ENCODE results near the gene ADAD2. TPM values are rescaled to one million over a fixed set of nuclear protein-coding genes. Genes with fewer than 3 reads are reported as not detected.

The ADAD2 gene
- polyA plus RNA-seq, 2 donors = 3.6 to 11.5 TPM

DNA sequence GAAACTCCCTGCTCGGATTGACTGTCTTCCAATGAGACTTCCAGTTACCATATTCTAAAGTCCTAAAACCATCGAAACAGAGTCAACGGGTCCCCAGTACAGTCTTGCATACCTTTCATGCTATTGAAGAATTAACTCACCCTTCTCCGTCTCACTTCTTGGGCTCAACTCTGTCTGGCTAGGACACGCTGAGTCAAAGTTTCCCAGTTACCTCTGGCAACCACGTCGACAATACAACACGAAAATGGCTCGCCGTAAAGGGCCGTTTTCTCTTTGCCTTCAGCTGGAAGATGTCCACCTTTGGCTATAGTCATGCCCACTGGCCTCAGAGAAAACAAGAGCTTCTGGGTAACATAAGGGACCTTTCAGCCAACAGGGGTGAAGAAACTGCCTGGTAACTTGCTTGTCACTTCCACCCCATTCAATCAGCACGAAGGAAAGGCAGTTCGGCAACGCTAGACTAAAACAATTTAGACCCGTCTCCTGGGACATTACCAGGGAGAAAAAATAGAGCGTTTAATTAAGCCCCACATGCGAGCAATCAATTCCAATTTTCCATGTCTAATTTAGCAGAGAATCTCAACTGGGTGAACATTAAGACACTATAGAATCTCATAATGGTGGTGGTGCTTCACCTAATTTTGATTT, 27.3 kb downstream of the ADAD2 start:
- no peaks in the 10 kb centered on the region for H3K4me1 ChIP-seq (ENCODE audit: control insufficient read depth in 2 of 2, insufficient read depth in 2 of 2, low read length in 1 of 2)
- H3K27me3 ChIP-seq (ENCODE audit: control insufficient read depth in 1 of 2, insufficient read depth in 2 of 2, low read length in 2 of 2) = no peaks in the 10 kb centered on the region
- H3K27ac ChIP-seq (ENCODE audit: low read depth in 2 of 2, low read length in 1 of 2) = no peak overlapping the region
- H3K4me3 ChIP-seq (ENCODE audit: low read depth in 1 of 2, low read length in 2 of 2) = no peak overlapping the region
- H3K9me3 ChIP-seq (ENCODE audit: control insufficient read depth in 2 of 2, insufficient read depth in 1 of 2, low read depth in 1 of 2, low read length in 1 of 2) = no peaks in the 10 kb centered on the region
- 79 to 80% methylated on average over 17 of the region's 17 CpGs for WGBS, 2 donors
- H3K36me3 ChIP-seq (ENCODE audit: control insufficient read depth in 2 of 2, insufficient read depth in 2 of 2, low read length in 1 of 2) = no peaks in the 10 kb centered on the region

DNA sequence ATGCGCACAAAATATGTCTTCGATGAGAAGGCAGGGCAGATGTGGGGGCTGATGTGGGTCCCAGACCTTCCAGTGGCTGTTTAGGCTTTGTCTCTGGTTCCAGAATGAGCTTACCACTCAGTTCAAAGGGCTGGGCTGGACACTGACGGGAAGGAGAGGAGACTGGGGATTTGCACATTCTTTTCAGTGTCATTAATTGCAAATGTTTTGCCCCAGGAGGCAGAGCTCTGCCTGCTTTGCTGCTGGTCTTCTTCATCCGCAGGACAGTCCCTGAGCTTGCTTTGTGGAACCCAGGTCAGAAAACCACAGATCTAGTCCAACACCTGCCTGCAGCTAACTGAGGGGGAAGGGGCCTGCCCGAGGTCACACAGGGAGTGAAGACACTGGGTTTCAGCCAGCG, 28.0 kb downstream of the ADAD2 start:
- no peaks in the 10 kb centered on the region for H3K27me3 ChIP-seq (ENCODE audit: control insufficient read depth in 1 of 2, insufficient read depth in 2 of 2, low read length in 2 of 2)
- H3K4me1 ChIP-seq (ENCODE audit: control insufficient read depth in 2 of 2, insufficient read depth in 2 of 2, low read length in 1 of 2) = no peaks in the 10 kb centered on the region
- no peaks in the 10 kb centered on the region for H3K9me3 ChIP-seq (ENCODE audit: control insufficient read depth in 2 of 2, insufficient read depth in 1 of 2, low read depth in 1 of 2, low read length in 1 of 2)
- 73 to 78% methylated on average over 6 of the region's 6 CpGs for whole genome bisulfite sequencing, 2 donors
- no peak overlapping the region for H3K4me3 ChIP-seq (ENCODE audit: low read depth in 1 of 2, low read length in 2 of 2)
- no peak overlapping the region for H3K27ac ChIP-seq (ENCODE audit: low read depth in 2 of 2, low read length in 1 of 2)
- H3K36me3 ChIP-seq (ENCODE audit: control insufficient read depth in 2 of 2, insufficient read depth in 2 of 2, low read length in 1 of 2) = no peaks in the 10 kb centered on the region

DNA sequence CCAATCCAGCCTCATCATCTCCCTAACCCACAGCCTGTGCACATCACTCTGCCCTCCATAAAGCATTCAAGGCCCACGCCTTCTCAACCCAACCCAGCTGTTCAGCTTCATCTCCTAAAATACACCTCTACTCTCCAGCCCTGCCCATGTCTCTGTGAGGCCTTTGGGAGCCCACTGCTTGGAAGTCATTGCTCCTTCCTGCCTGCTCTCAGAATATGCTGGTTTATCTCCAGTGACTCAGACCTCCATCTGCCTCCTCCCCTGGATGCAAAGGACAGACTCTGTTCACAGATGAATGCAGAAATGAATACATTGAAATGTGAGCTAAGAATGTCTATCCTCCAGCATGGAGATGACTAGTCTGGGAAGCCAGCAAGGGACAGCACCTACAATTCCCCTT, 29.9 kb downstream of the ADAD2 start:
- H3K9me3 ChIP-seq (ENCODE audit: control insufficient read depth in 2 of 2, insufficient read depth in 1 of 2, low read depth in 1 of 2, low read length in 1 of 2) = no peaks in the 10 kb centered on the region
- no peaks in the 10 kb centered on the region for H3K4me1 ChIP-seq (ENCODE audit: control insufficient read depth in 2 of 2, insufficient read depth in 2 of 2, low read length in 1 of 2)
- no peaks in the 10 kb centered on the region for H3K36me3 ChIP-seq (ENCODE audit: control insufficient read depth in 2 of 2, insufficient read depth in 2 of 2, low read length in 1 of 2)
- WGBS, 2 donors = 93 to 94% methylated on average over 1 of the region's 1 CpG
- H3K27me3 ChIP-seq (ENCODE audit: control insufficient read depth in 1 of 2, insufficient read depth in 2 of 2, low read length in 2 of 2) = no peaks in the 10 kb centered on the region
- H3K4me3 ChIP-seq (ENCODE audit: low read depth in 1 of 2, low read length in 2 of 2) = no peak overlapping the region
- no peak overlapping the region for H3K27ac ChIP-seq (ENCODE audit: low read depth in 2 of 2, low read length in 1 of 2)

GRCh38 chr16:84223456-84223855, 32.5 kb downstream of the ADAD2 start:
- whole genome bisulfite sequencing, 2 donors = 78 to 88% methylated on average over 4 of the region's 4 CpGs
- Histone ChIP-seq H3K9me3 (ENCODE audit: control insufficient read depth in 2 of 2, insufficient read depth in 1 of 2, low read depth in 1 of 2, low read length in 1 of 2) (no peaks in the 10 kb centered on the region), H3K4me1 (ENCODE audit: control insufficient read depth in 2 of 2, insufficient read depth in 2 of 2, low read length in 1 of 2) (peaks cover 0 to 2% of the 10 kb centered on the region in 2 donors), H3K27me3 (ENCODE audit: control insufficient read depth in 1 of 2, insufficient read depth in 2 of 2, low read length in 2 of 2) (no peaks in the 10 kb centered on the region), H3K27ac (ENCODE audit: low read depth in 2 of 2, low read length in 1 of 2) (no peak overlapping the region), H3K4me3 (ENCODE audit: low read depth in 1 of 2, low read length in 2 of 2) (no peak overlapping the region), H3K36me3 (ENCODE audit: control insufficient read depth in 2 of 2, insufficient read depth in 2 of 2, low read length in 1 of 2) (no peaks in the 10 kb centered on the region)

- 88 to 89% methylated on average over 3 of the region's 3 CpGs for WGBS, 2 donors
- H3K27ac ChIP-seq (ENCODE audit: low read depth in 2 of 2, low read length in 1 of 2) = no peak overlapping the region
- no peaks in the 10 kb centered on the region for H3K36me3 ChIP-seq (ENCODE audit: control insufficient read depth in 2 of 2, insufficient read depth in 2 of 2, low read length in 1 of 2)
- no peak overlapping the region for H3K4me3 ChIP-seq (ENCODE audit: low read depth in 1 of 2, low read length in 2 of 2)
- peaks cover 0 to 2% of the 10 kb centered on the region in 2 donors for H3K4me1 ChIP-seq (ENCODE audit: control insufficient read depth in 2 of 2, insufficient read depth in 2 of 2, low read length in 1 of 2)
- no peaks in the 10 kb centered on the region for H3K27me3 ChIP-seq (ENCODE audit: control insufficient read depth in 1 of 2, insufficient read depth in 2 of 2, low read length in 2 of 2)
- H3K9me3 ChIP-seq (ENCODE audit: control insufficient read depth in 2 of 2, insufficient read depth in 1 of 2, low read depth in 1 of 2, low read length in 1 of 2) = no peaks in the 10 kb centered on the region
These were observed 33.6 kb downstream of the ADAD2 start for GRCh38 chr16:84224554-84224953.

GRCh38 chr16:84225126-84225525, 34.2 kb downstream of the ADAD2 start:
- Histone ChIP-seq H3K27ac (ENCODE audit: low read depth in 2 of 2, low read length in 1 of 2) (no peak overlapping the region), H3K27me3 (ENCODE audit: control insufficient read depth in 1 of 2, insufficient read depth in 2 of 2, low read length in 2 of 2) (no peaks in the 10 kb centered on the region)
- 82 to 87% methylated on average over 3 of the region's 3 CpGs for WGBS, 2 donors

GRCh38 chr16:84225571-84225970, 34.6 kb downstream of the ADAD2 start:
- no peak overlapping the region for H3K4me3 ChIP-seq (ENCODE audit: low read depth in 1 of 2, low read length in 2 of 2)
- H3K36me3 ChIP-seq (ENCODE audit: control insufficient read depth in 2 of 2, insufficient read depth in 2 of 2, low read length in 1 of 2) = no peaks in the 10 kb centered on the region
- H3K4me1 ChIP-seq (ENCODE audit: control insufficient read depth in 2 of 2, insufficient read depth in 2 of 2, low read length in 1 of 2) = peaks cover 0 to 2% of the 10 kb centered on the region in 2 donors
- H3K9me3 ChIP-seq (ENCODE audit: control insufficient read depth in 2 of 2, insufficient read depth in 1 of 2, low read depth in 1 of 2, low read length in 1 of 2) = no peaks in the 10 kb centered on the region
- no peaks in the 10 kb centered on the region for H3K27me3 ChIP-seq (ENCODE audit: control insufficient read depth in 1 of 2, insufficient read depth in 2 of 2, low read length in 2 of 2)
- no peak overlapping the region for H3K27ac ChIP-seq (ENCODE audit: low read depth in 2 of 2, low read length in 1 of 2)
- WGBS, 2 donors = 82 to 85% methylated on average over 7 of the region's 7 CpGs

More at GRCh38 chr16:84225126-84225525, 34.2 kb downstream of the ADAD2 start:
- Histone ChIP-seq H3K36me3 (ENCODE audit: control insufficient read depth in 2 of 2, insufficient read depth in 2 of 2, low read length in 1 of 2) (no peaks in the 10 kb centered on the region), H3K4me1 (ENCODE audit: control insufficient read depth in 2 of 2, insufficient read depth in 2 of 2, low read length in 1 of 2) (peaks cover 0 to 2% of the 10 kb centered on the region in 2 donors), H3K4me3 (ENCODE audit: low read depth in 1 of 2, low read length in 2 of 2) (no peak overlapping the region), H3K9me3 (ENCODE audit: control insufficient read depth in 2 of 2, insufficient read depth in 1 of 2, low read depth in 1 of 2, low read length in 1 of 2) (no peaks in the 10 kb centered on the region)

- H3K9me3 ChIP-seq (ENCODE audit: control insufficient read depth in 2 of 2, insufficient read depth in 1 of 2, low read depth in 1 of 2, low read length in 1 of 2) = no peaks in the 10 kb centered on the region
- H3K27me3 ChIP-seq (ENCODE audit: control insufficient read depth in 1 of 2, insufficient read depth in 2 of 2, low read length in 2 of 2) = no peaks in the 10 kb centered on the region
- H3K4me1 ChIP-seq (ENCODE audit: control insufficient read depth in 2 of 2, insufficient read depth in 2 of 2, low read length in 1 of 2) = peaks cover 0 to 2% of the 10 kb centered on the region in 2 donors
- H3K36me3 ChIP-seq (ENCODE audit: control insufficient read depth in 2 of 2, insufficient read depth in 2 of 2, low read length in 1 of 2) = no peaks in the 10 kb centered on the region
- WGBS, 2 donors = 77% methylated on average over 7 to 8 of the region's 8 CpGs
- no peak overlapping the region for H3K27ac ChIP-seq (ENCODE audit: low read depth in 2 of 2, low read length in 1 of 2)
- H3K4me3 ChIP-seq (ENCODE audit: low read depth in 1 of 2, low read length in 2 of 2) = no peak overlapping the region
These were observed 35.1 kb downstream of the ADAD2 start for GRCh38 chr16:84226026-84226425.

DNA sequence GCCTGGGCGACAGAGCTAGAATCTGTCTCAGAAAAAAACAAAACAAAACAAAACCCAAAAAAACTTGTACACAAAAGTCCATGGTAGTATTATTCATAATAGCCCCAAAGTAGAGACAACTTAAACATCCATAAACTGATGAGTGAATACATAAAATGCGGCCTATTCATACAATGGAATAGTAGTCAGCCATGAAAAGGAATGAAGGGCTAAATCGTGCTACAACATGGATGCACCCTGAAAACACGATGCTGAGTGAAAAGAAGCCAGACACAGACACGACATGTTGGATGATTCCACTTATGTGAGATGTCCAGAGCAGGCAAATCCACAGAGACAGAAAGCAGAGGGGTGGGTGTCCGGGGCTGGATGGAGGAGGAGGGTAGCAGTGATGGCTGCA, 36.6 kb downstream of the ADAD2 start:
- Histone ChIP-seq H3K36me3 (ENCODE audit: control insufficient read depth in 2 of 2, insufficient read depth in 2 of 2, low read length in 1 of 2) (no peaks in the 10 kb centered on the region), H3K27me3 (ENCODE audit: control insufficient read depth in 1 of 2, insufficient read depth in 2 of 2, low read length in 2 of 2) (no peaks in the 10 kb centered on the region), H3K27ac (ENCODE audit: low read depth in 2 of 2, low read length in 1 of 2) (no peak overlapping the region), H3K9me3 (ENCODE audit: control insufficient read depth in 2 of 2, insufficient read depth in 1 of 2, low read depth in 1 of 2, low read length in 1 of 2) (no peaks in the 10 kb centered on the region), H3K4me1 (ENCODE audit: control insufficient read depth in 2 of 2, insufficient read depth in 2 of 2, low read length in 1 of 2) (peaks cover 0 to 2% of the 10 kb centered on the region in 2 donors), H3K4me3 (ENCODE audit: low read depth in 1 of 2, low read length in 2 of 2) (no peak overlapping the region)
- 91 to 93% methylated on average over 6 of the region's 6 CpGs for WGBS, 2 donors

- WGBS, 2 donors = 43 to 44% methylated on average over 18 of the region's 18 CpGs
- no peak overlapping the region for H3K27ac ChIP-seq (ENCODE audit: low read depth in 2 of 2, low read length in 1 of 2)
- H3K4me3 ChIP-seq (ENCODE audit: low read depth in 1 of 2, low read length in 2 of 2) = no peak overlapping the region
- H3K9me3 ChIP-seq (ENCODE audit: control insufficient read depth in 2 of 2, insufficient read depth in 1 of 2, low read depth in 1 of 2, low read length in 1 of 2) = no peaks in the 10 kb centered on the region
- H3K27me3 ChIP-seq (ENCODE audit: control insufficient read depth in 1 of 2, insufficient read depth in 2 of 2, low read length in 2 of 2) = no peaks in the 10 kb centered on the region
- H3K36me3 ChIP-seq (ENCODE audit: control insufficient read depth in 2 of 2, insufficient read depth in 2 of 2, low read length in 1 of 2) = no peaks in the 10 kb centered on the region
- peaks cover 0 to 2% of the 10 kb centered on the region in 2 donors for H3K4me1 ChIP-seq (ENCODE audit: control insufficient read depth in 2 of 2, insufficient read depth in 2 of 2, low read length in 1 of 2)
These were observed 37.4 kb downstream of the ADAD2 start for GRCh38 chr16:84228256-84228838.

Measured in esophagus (tissue), 2 donors.